HG03108 (cell line): Measurements from ENCODE around the gene DUSP23.
A peak's percentile ranks its signal among the peaks of the same experiment; 100 is the strongest.

Experiments used
- ATAC-seq: cut with Tn5 transposase; IDR thresholded peaks from one replicate; pipeline ENCODE4 v1.9.1; 2021; ENCODE audit warnings: moderate library complexity; ENCODE audit not compliant: unreplicated experiment

DUSP23 gene

DNA sequence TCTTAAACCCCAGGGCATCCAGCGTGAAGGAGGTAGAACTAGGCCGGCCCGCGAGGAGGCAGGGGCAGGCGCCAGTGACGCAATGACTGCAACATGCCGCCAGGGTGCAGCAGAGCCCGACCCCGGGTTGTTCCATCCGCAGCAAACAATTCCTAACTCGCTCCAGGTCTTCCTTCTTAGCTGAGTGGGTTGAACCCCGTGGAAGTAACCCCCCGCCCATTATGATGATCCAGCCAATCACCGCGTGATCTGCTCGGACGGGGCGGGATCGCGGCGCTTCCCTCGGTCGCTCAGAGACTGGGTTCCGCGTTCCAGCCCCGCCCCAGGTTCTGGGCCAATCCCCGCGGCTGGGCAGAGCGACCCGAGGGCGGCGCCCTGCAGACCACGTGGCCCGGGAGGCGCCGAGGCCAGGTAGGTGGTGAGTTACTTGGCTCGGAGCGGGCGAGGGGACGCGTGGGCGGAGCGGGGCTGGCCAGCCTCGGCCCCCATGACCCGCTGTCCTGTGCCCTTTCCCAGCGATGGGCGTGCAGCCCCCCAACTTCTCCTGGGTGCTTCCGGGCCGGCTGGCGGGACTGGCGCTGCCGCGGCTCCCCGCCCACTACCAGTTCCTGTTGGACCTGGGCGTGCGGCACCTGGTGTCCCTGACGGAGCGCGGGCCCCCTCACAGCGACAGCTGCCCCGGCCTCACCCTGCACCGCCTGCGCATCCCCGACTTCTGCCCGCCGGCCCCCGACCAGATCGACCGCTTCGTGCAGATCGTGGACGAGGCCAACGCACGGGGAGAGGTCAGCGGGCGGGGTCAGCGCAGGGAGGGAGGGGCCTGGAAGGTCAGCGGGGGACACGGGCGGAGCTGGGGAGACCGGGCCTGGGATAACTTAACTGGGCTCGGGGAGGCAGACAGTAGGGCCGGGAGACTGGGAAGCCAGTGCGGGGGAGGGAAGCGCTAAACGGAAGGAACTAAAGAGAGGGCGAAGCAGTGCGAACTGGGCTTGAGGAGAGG is at the start of gene DUSP23:
TSS of gene DUSP23 (plus strand) at position 380 of the 1,000 bp plus-strand sequence. CDS start at position 519, 139 bp downstream.
- ATAC-seq: peak; percentile 97

DNA sequence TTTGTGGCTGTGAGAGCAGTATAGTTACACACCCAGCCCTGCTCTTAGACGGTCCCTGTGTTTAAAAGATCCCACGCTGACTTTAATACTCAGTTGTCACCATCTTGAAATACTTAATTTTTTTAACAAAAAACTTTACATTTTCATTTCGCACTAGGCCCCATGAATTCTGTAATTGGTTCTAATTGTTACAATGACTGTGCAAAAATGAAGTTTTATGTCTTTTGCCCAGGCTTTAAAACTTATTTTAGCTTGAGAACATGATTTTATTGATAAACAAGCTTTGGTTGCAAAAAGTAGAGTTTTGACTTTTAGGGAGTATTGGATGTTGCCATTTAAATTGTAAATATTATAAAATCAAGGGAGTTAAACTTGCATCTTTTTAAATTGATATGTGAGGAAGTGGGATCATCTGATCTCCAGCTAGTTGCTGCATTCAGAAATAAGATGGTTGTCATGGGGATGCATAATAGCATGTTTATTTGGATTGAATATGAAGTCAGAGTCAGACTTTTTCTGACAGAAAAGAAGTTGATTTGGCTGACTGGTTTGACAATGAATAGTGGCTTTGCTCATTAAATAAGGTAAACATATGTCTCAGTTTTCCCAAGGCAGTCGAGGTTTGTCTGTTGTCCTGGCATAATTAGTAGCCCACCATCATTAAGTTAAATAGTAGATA is 43.4 kb upstream of the DUSP23 start:
- no peak for ATAC-seq

DNA sequence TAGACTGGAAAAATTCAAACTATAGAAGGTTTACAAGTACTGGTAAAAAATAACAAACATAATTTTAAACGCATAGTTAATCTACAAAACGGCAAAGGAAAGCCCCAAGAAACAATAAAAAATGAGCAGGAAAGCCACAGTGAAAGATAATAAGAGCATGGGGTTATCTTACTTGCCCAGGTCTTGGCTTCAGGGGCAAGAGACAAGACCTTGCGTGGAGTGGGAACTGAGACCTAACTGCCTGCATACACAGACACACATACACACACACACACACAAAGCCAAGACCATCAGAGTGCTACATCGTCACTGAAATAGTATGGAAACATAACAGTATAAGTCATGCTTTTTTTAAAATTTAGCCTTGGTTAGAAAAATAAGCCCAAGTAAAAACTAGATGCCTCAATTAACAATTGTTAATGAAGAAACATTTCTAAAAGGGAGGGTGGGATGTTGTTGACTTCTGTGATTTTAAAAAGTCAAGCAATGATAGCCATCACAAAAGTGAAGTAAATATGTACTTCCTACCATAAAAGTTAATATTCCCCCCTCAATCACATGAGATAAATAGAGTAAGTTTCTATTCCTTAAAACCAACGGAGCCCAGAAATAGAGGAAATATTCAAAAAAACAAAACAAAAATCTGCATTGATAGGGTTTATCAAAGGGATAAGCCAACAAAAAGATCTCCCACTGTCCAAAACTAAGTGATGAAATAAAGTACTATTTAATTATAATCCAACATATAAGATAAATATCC is 36.9 kb upstream of the DUSP23 start:
- no peak for ATAC-seq

DNA sequence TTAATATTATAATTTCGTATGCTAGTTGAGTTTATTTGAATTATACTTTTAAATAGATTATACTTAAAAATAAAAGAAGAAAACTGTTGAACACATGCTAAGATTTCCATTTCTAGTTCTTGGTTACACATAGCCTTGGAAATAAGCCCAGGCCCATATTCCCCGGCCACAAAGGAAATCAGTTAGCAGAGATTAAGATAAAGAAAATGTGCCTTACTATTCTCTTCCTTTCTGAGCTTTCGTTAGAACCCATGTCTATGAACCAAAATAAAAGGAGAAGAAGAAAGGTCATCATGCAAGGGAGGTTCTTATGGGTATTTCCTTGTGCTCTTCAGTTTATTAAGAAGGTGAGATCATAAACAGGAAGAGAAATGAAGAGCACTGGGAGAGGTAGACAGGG is 34.1 kb upstream of the DUSP23 start:
- ATAC-seq: no peak

DNA sequence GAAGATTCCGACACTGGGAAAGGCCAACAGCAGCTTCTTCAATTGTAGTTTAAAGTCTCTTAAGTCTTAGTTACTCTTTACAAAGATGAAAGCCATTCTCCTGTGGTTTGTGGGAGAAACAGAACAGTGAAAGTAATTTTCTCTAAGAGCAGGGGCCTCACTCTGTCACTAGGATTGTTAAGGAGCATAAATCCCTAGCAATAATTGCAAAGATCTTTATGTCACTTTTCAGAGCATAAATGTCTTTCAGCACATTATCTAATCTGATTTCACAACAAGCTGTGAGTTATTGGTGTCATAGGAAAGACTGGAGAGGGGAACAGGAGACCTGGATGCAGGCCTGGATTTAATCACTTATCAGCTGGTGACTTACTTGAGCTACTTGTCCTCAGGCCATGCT is 32.4 kb upstream of the DUSP23 start:
- no peak for ATAC-seq

DNA sequence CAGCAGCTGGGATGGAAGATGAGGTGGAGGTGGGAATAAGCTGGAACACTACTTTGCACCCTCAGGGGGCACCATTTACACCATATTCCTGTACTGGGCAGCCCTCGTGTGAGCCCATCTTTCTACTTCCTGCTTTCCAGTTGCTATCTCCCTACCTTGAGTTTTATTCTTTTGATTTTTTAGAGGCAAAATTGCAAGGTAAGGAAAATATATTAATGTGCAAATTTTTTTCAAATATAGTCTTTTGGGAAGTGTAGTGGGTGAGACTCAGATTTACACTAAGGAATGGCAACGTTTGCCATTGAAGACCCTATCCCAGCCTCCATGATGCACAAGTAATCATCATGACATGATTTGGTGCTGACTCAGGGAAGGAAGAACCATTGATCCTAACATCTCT is 31.1 kb upstream of the DUSP23 start:
- no peak for ATAC-seq

DNA sequence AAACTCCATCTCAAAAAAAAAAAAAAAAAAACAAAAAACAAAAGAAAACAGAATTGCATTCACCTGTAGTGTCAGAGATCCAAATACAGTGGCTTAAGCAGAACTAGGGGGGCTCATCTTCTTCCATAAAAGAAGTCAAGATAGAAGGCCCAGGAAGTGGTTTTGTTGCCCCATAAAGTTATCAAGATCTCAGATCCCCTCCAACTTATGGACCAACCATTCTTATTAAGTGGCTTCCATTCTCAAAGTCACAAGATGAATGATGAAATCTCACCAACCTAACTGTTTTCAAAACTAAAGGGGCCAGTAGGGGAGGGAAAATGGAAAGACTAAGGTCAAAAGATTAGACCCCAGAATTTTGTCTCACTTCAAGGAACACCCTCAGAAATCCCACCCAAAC is 30.1 kb upstream of the DUSP23 start:
- ATAC-seq: no peak

DNA sequence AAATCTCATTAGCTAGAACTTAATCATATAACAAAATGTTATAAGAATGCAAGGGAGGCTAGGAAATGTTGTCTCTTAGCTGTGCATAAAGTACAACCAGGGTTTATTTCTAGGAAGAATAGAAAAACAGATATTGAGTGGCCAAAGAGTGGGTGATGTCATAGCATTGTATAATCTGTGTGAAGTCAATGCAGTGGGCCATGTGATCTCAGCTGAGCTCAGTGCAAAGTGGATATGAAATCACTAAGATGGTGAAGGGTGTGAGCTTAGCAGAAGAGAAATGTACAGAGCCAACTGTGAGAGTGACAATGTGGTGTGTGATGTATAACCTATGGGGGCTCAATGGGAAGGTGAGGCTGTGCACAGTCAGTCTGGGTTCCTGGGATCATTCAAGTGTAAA is 29.7 kb upstream of the DUSP23 start:
- no peak for ATAC-seq

DNA sequence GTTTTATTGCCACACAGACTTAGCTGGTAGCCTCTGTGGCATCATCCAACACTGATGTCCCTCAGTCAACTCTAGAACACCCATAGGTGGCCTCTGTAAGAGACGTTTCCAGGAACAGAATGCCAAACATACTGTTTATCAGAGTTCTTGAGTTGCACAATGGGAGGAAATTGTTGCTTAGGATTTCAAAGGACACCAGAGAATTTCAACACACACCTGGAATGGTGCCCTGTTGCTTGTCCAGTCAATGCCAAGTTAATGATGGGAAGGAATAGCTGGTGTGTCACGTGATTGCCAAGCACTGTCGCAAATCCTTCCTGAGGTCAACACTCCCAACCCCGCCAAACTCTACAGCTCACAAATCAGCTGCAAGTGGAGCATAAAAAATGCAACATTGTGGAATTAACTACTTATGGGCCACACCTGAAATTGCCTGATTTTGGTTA is 28.6 kb upstream of the DUSP23 start:
- no peak for ATAC-seq

DNA sequence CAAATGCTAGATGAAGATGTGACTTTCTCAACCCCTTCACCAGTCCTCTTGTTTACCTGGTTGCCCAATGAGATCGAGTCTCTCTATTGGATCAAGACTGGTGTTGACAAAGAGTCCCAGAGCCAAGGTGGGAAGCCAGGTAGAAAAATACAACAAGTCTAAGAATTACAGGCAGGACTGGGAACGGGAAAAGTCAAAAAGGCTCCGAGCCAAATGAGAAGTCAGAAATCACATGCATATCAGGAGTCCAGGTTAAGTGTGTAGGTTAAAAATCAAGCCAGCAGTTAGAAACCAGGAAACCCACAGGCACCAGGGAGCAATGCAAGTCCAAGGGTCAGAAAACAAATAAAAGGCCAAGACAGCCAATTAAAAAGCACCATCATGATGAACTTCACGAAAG is 27.4 kb upstream of the DUSP23 start:
- no peak for ATAC-seq

DNA sequence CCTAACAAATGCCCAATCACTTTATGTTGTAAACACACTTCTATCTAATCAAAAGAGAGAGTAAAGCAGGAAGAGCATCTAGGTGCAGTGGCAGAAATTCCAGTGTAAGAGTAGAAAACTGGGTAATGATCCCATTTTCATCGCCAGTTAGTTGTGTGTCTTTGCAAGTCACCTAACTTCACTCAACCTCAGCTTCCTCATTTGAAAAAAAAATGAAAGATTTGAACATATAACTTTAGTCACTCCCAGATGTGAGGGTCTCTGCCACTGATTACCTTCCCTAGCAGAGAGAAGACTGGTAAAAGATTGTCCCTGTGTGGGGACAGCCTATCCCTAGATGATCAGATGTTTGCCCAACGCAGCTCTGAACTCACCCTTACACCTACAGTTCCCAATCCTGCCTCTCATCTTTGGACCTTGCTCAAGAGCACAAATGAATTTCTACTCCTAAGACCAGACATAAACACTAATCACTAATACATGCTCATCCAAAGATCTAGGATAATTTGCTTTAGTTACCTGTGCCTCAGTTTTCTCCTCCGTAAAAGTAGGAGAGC is 25.2 kb upstream of the DUSP23 start:
- ATAC-seq: no peak

DNA sequence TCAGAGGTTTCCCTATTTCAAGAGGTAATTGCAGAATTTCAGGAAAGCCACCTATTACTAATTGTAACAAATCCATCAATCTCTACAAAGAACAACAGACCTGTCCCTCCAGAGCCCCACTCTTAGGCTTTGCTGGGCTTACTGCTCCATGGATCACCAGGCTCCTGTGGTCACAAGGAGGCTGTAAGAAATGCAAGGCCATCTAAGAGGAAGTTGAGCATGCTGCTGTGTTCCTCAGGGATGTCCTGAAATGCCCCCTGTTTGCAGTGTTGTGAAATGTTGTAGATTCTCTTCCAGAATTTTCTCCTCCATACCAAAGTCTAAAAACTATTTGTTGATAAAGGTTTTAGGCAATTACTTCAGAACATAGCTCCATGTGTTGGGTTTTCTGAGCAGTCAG is 24.4 kb upstream of the DUSP23 start:
- ATAC-seq: no peak

DNA sequence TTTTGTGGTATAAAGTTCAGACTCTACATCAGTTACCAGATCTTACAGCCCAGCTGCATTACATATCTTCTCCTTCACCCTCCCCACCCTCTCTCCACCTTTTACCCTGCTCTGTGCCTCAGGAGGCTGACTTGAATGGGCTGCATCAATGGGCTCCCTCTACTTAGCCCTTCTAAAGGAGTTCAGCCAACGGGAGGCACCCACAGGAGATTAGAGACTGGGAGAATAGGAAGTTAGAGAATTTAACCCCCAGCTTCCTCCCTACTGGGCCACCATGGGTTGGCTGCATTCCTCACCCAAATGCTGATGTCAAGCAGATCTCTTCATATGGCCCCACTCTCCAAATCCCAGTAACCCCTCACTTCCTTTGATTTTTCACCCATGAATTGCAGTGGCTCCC is 17.1 kb upstream of the DUSP23 start:
- no peak for ATAC-seq

DNA sequence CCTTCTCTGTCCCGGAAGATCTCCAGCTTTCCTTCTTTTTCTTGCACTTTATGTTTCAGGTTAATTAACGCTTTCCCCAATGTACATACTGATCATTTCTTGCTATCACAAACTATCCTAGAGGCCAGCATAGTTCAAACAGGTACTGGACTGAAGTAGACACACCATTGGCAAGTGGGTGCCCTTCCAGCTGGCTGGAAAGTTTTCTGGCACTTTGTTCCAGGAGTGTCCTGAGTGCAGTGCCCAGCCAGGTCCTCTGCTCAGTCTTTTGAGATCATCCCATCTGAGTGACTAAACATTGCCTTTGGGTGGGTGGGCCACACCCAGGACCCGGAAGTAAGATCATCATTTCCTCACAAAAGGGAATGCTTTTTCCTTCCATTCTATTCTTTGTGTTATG is 15.0 kb upstream of the DUSP23 start:
- no peak for ATAC-seq

DNA sequence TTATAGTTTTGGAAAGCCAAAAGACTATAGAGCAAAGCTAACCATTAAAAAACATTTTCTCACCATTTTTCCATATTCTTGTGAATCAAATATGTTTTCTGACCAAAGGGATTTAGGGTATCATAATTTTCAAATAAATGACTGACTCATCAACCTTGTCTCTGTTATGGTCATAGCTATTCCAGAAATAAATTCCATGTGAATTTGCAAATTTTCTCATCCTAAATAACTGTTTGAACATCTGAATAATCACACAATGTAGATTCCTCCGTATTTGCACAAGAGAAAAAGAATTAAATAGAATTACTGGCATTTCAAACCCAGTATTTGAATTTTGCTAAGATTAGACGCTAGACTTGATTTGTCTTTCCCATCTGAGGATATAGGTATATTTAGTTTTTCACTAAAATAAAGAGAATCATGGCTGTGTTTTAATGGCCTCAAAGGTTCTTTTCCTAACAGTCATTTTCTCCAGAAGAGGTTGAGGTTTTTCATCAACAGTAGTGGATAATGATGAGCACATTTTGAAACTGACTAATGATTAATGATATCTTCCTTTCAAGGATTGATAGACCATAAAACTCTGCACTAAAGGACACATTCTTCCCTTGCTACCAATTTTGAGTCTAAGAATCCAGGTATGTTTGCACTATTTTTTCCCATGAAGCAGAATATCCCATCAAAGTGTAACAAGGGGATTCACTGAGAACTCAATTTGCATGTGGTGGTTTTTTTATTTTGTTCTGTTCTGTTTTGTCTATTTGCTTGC is 9.5 kb upstream of the DUSP23 start:
- no peak for ATAC-seq

DNA sequence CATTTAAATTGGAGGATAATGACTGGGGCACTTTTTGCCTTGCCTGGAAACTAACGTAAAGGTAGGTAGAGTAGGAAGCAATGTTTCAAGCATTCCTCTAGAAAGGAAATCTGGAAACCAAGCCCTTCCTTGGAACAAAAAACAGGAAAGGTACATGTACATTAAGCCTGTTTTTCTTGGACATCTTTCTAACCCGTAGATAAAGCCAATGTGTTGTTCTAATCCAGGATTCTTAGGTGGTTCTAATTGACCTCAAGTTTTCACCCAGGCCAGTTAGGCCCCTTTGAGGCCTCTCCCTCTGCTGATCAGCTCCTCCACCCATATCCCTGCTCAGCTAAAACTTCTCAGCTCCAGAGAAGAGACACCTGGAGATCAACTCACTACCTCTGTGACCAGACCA is 6.3 kb upstream of the DUSP23 start:
- no peak for ATAC-seq

DNA sequence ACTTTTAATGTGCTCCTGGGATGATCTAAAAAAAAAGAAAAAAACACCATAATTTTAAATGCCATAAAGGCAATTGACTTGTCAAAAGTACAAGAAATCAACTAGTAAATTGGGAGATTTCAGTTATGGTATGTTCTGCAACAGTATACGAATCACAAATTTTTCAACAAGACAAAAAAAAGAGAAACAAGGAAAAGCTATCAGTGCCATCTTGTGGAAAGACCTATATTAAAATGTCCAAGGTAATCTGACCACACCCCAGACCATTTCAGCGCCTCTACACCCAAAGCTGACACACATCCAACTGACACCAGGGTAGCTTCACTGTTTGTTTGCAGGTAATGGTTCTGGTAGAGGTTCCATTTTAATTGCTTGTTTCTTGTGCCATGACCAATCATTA is 5.0 kb upstream of the DUSP23 start:
- ATAC-seq: no peak

DNA sequence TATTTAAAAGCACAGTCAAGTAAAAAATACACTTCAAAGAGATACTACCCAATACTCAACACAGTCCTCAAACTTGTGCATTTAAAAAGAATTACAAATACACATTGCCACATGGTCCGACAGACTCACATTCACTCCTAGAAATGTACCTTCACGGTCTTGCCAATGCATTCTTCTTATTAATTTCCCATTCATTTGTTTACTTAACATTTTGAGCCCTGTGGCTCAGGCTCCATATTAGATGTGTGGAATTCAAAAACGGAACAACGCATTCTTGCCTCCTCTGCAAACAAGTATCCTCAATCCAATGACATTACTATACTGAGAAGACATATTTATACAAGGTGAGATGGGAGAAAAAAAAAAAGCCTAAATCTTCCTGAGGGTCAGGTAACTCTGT is 2.5 kb upstream of the DUSP23 start:
- ATAC-seq: no peak

DNA sequence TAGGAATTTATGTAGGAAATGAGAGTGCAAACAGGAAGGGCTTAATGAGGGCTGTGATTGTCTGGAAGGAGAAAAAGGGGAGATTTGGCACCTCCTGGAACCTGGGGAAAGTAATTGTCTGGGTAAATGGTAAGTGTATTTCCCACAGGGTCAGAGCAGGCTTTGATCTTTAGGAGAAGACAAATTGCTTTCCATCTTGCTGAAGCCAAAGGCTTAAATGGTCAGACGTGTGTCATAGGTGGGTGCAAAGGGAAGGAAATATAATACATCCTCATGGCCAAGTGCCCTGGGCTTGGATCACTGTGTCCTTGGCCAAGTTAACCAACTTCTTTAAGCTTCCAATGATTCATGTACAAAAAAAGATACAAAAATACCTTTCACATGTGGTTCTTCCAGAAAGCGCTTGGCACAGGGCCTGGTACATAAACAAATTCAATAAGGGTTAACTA is 1.3 kb upstream of the DUSP23 start:
- ATAC-seq: no peak

DNA sequence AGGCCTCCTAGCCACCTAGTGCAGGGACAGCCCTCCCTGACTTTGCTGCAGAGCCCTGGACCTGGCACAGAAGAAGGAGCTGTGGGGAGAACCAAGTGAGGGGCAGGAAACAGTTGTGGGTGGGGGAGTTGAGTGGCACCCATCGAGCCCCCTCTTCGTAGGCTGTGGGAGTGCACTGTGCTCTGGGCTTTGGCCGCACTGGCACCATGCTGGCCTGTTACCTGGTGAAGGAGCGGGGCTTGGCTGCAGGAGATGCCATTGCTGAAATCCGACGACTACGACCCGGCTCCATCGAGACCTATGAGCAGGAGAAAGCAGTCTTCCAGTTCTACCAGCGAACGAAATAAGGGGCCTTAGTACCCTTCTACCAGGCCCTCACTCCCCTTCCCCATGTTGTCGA is 1.2 kb downstream of the DUSP23 start:
- no peak for ATAC-seq
